Renal cortex interstitium (tissue), 11 donors: ENCODE results near the gene CILP. TPM values are rescaled to one million over a fixed set of nuclear protein-coding genes. Genes with fewer than 3 reads are reported as not detected.

ENCODE experiments used
- DNase-seq, 11 donors: peaks; one replicate each; pipeline ENCODE4 v3.0.0-alpha.2; 2013; ENCODE audit warnings: low read depth in 9 of 11, low spot score in 4 of 11; ENCODE audit errors: extremely low read depth in 1 of 11
- polyA plus RNA-seq, 3 donors: library from polyadenylated mRNA; unstranded; fragments of 120-200 nt; gene quantifications; one replicate each; pipeline ENCODE4 v1.2.1, GENCODE V29; 2013; ENCODE audit not compliant: insufficient read length in 3 of 3

CILP gene
- polyA plus RNA-seq, 3 donors: 3.1 to 3.5 (median 3.2) TPM

GRCh38 chr15:65175511-65175910 lies 35.8 kb downstream of the CILP start:
- no peak for DNase-seq

- DNase-seq: no peak
Observed at GRCh38 chr15:65174509-65174908, 36.8 kb downstream of the CILP start.

- DNase-seq: no peak
Observed at GRCh38 chr15:65172531-65172930, 38.7 kb downstream of the CILP start.

- no peak for DNase-seq
Observed at GRCh38 chr15:65171428-65171827, 39.8 kb downstream of the CILP start.

- no peak for DNase-seq
Observed at GRCh38 chr15:65165875-65166274, 45.4 kb downstream of the CILP start.

GRCh38 chr15:65164139-65164538 lies 47.1 kb downstream of the CILP start:
- no peak for DNase-seq

- no peak for DNase-seq
Observed at GRCh38 chr15:65163041-65163440, 48.2 kb downstream of the CILP start.

GRCh38 chr15:65156692-65157091 lies 54.6 kb downstream of the CILP start:
- no peak for DNase-seq

GRCh38 chr15:65154720-65155119 lies 56.6 kb downstream of the CILP start:
- no peak for DNase-seq

GRCh38 chr15:65147902-65148301 lies 63.4 kb downstream of the CILP start:
- no peak for DNase-seq

- no peak for DNase-seq
Observed at GRCh38 chr15:65146438-65146837, 64.8 kb downstream of the CILP start.

Other genes starting within 250 kb of the CILP start
- 100 to 1,000 TPM in 2 of 3 donors, 10 to 100 TPM in 1; 97.8 to 121 (median 113) TPM for gene SPG21, start 221.6 kb downstream of the CILP start, polyA plus RNA-seq
- 10 to 100 TPM; 14.3 to 19.4 (median 15.7) TPM for gene MTFMT, start 181.8 kb downstream of the CILP start, polyA plus RNA-seq
- gene SLC51B, start 166.1 kb downstream of the CILP start, polyA plus RNA-seq: 10 to 100 TPM; 10.5 to 12.8 (median 10.9) TPM
- 1 to 10 TPM; 5.7 to 8.4 (median 5.7) TPM for gene RASL12, start 143.5 kb downstream of the CILP start, polyA plus RNA-seq
- under 1 TPM; 0.03 to 0.12 (median 0.05) TPM for gene KBTBD13, start 134.7 kb downstream of the CILP start, polyA plus RNA-seq
- 1 to 10 TPM; 3.9 to 9.1 (median 4.3) TPM for gene UBAP1L, start 96.3 kb downstream of the CILP start, polyA plus RNA-seq
- 10 to 100 TPM; 28.5 to 32.4 (median 30.4) TPM for gene PDCD7, start 77.7 kb downstream of the CILP start, polyA plus RNA-seq
- 10 to 100 TPM; 64.3 to 75.7 (median 73.0) TPM for gene CLPX, start 26.1 kb downstream of the CILP start, polyA plus RNA-seq
- 10 to 100 TPM; 16.8 to 18.7 (median 18.6) TPM for gene PARP16, start 75.4 kb upstream of the CILP start, polyA plus RNA-seq
- gene RNU5A-1, start 84.6 kb upstream of the CILP start, polyA plus RNA-seq: not detected
- not detected for gene RNU5B-1, start 93.2 kb upstream of the CILP start, polyA plus RNA-seq
- gene IGDCC3, start 166.5 kb upstream of the CILP start, polyA plus RNA-seq: 10 to 100 TPM in 1 of 3 donors, 1 to 10 TPM in 2; 7.5 to 10.6 (median 7.5) TPM
- 10 to 100 TPM; 11.1 to 13.6 (median 12.5) TPM for gene IGDCC4, start 211.5 kb upstream of the CILP start, polyA plus RNA-seq